Measurements from ENCODE around the gene TMEM218.

GRCh38 chr11:125147280-125147679 lies 35.9 kb upstream of the TMEM218 start:
- TF ChIP-seq POLR2A (IDR thresholded peaks at IDR 0.05; ENCODE audit: low read depth, low read length) = no peak
- TF ChIP-seq, protein P1, sequence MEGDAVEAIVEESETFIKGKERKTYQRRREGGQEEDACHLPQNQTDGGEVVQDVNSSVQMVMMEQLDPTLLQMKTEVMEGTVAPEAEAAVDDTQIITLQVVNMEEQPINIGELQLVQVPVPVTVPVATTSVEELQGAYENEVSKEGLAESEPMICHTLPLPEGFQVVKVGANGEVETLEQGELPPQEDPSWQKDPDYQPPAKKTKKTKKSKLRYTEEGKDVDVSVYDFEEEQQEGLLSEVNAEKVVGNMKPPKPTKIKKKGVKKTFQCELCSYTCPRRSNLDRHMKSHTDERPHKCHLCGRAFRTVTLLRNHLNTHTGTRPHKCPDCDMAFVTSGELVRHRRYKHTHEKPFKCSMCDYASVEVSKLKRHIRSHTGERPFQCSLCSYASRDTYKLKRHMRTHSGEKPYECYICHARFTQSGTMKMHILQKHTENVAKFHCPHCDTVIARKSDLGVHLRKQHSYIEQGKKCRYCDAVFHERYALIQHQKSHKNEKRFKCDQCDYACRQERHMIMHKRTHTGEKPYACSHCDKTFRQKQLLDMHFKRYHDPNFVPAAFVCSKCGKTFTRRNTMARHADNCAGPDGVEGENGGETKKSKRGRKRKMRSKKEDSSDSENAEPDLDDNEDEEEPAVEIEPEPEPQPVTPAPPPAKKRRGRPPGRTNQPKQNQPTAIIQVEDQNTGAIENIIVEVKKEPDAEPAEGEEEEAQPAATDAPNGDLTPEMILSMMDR (IDR thresholded peaks at IDR 0.05 in 2 of 3, conservative IDR thresholded peaks at IDR 0.05 in 1 of 3; ENCODE audit: control insufficient read depth in 2 of 3, extremely low read depth in 1 of 3, insufficient read depth in 1 of 3, low read depth in 3 of 3, low read length in 3 of 3) = no peak
- no peak for TF ChIP-seq ZNF274 (IDR thresholded peaks at IDR 0.05; ENCODE audit: insufficient read depth, insufficient read length)
- TF ChIP-seq TARDBP (IDR thresholded peaks at IDR 0.05; ENCODE audit: borderline replicate concordance) = no peak
- TF ChIP-seq, protein P2, sequence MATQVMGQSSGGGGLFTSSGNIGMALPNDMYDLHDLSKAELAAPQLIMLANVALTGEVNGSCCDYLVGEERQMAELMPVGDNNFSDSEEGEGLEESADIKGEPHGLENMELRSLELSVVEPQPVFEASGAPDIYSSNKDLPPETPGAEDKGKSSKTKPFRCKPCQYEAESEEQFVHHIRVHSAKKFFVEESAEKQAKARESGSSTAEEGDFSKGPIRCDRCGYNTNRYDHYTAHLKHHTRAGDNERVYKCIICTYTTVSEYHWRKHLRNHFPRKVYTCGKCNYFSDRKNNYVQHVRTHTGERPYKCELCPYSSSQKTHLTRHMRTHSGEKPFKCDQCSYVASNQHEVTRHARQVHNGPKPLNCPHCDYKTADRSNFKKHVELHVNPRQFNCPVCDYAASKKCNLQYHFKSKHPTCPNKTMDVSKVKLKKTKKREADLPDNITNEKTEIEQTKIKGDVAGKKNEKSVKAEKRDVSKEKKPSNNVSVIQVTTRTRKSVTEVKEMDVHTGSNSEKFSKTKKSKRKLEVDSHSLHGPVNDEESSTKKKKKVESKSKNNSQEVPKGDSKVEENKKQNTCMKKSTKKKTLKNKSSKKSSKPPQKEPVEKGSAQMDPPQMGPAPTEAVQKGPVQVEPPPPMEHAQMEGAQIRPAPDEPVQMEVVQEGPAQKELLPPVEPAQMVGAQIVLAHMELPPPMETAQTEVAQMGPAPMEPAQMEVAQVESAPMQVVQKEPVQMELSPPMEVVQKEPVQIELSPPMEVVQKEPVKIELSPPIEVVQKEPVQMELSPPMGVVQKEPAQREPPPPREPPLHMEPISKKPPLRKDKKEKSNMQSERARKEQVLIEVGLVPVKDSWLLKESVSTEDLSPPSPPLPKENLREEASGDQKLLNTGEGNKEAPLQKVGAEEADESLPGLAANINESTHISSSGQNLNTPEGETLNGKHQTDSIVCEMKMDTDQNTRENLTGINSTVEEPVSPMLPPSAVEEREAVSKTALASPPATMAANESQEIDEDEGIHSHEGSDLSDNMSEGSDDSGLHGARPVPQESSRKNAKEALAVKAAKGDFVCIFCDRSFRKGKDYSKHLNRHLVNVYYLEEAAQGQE (IDR thresholded peaks at IDR 0.05; ENCODE audit: low read depth, low read length) = no peak
- no peak for TF ChIP-seq MXI1 (IDR thresholded peaks at IDR 0.05; ENCODE audit: low read depth, low read length)
- TF ChIP-seq POLR2AphosphoS5 (IDR thresholded peaks at IDR 0.05; ENCODE audit: low read length) = no peak
- no peak for TF ChIP-seq CHD2 (IDR thresholded peaks at IDR 0.05; ENCODE audit: borderline replicate concordance, low read depth, low read length)
